DOHH2 (cell line): ENCODE measurements around the gene BLACAT1.

ENCODE experiments used
- CTCF ChIP-seq: fragments of 200-600 bp; sonication (generic); IDR thresholded peaks from one replicate; pipeline ENCODE4 v1.5.1; 2014; ENCODE audit warnings: antibody characterized with exemption, mild to moderate bottlenecking, low read depth, low read length; ENCODE audit not compliant: poor library complexity, severe bottlenecking
- EZH2phosphoT487 ChIP-seq: fragments of 200-600 bp; sonication (generic); IDR thresholded peaks from 2 replicates; pipeline ENCODE4 v1.6.1; 2017; ENCODE audit warnings: borderline replicate concordance, mild to moderate bottlenecking, antibody characterized with exemption, low read length, moderate library complexity, mixed read lengths

- TF ChIP-seq CTCF (peak; percentile 87), EZH2phosphoT487 (no peak)
Measured at GRCh38 chr1:205488074-205488723, 32.4 kb upstream of the BLACAT1 start.
